ENCODE results near the gene FLNB. TPM values are rescaled to one million over a fixed set of nuclear protein-coding genes. Genes with fewer than 3 reads are reported as not detected.

Gene FLNB
- total RNA-seq, 2 donors from 2014 or later: 96.9 to 139 TPM

DNA sequence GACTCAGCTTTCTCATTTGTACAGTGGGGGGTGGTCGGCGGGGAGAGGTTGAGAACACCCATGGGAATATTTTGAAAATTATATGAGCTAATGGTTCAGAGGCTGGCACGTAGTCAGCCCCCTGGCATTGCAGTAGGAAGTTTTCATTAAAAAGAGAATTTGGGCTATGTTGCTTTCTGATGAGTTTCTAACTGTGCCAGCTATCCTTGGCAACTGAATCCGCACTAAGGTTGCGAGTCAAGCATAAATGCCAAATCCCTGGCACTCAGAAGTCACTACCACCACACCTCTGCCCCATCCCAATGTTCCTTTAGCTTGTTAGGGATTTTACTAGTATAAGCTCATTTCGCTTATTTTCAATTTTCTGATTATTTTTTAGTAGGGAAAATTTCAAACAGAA, 111.0 kb downstream of the FLNB start:
- H3K27me3 ChIP-seq (replicated peaks; ENCODE audit: insufficient read depth): no peaks in the 10 kb centered on the region
- DNase-seq (ENCODE audit: low spot score) (no peak), ATAC-seq (ENCODE audit: insufficient number of reproducible peaks, low FRiP score, low read depth) (no peak)
- peak overlapping the region in 1 of 2 donors; percentile 32 for H3K27ac ChIP-seq
- H3K4me3 ChIP-seq: no peak overlapping the region
- H3K9me3 ChIP-seq: no peaks in the 10 kb centered on the region
- TF ChIP-seq CTCF (IDR thresholded peaks at IDR 0.05): no peak
- H3K4me1 ChIP-seq (ENCODE audit: control insufficient read depth in 1 of 2, low read depth in 2 of 2): peaks cover 31 to 54% of the 10 kb centered on the region in 2 donors
- peaks cover 40% of the 10 kb centered on the region for H3K36me3 ChIP-seq

DNA sequence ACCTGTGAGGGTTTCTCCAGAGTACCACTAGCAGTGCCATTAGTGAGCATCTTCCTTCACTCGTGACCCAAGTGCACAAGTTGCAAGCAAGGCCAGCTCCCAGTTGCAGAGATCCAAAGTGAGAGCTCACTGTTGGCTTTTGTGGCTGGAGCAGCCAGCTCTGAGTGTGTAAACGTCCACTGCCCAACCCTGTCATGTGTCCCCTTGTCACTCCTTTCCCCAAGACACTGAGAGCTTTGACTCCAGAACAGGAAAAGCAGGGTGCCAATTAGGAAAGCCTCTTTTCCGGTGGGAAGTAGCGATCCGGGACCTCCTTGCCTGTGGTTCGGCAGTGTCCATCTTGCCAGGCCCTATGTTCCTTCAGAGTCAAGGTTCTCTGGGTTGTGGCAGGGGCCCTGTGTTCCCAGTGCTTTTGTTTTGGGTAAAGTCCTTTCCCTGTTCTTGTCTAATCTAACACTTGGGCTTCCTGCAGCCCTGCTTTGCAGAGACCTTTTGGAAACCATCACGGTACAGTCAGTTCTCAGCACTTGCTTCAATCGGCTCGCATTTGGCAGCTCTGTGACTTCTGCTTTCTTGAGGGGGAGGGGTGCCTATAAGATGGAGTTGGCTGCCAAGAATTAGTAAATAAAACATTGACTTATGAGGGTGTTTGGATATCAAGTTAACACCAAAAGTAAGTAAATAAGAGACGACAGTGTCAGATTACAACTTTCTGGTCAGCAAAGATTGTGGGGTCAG, 112.0 kb downstream of the FLNB start:
- Histone ChIP-seq H3K27me3 (replicated peaks; ENCODE audit: insufficient read depth) (no peaks in the 10 kb centered on the region), H3K27ac (peak overlapping the region; percentile 20 to 65), H3K4me3 (no peak overlapping the region), H3K9me3 (no peaks in the 10 kb centered on the region), H3K4me1 (ENCODE audit: control insufficient read depth in 1 of 2, low read depth in 2 of 2) (peaks cover 31 to 54% of the 10 kb centered on the region in 2 donors), H3K36me3 (peaks cover 45% of the 10 kb centered on the region)
- ATAC-seq (ENCODE audit: insufficient number of reproducible peaks, low FRiP score, low read depth) (no peak), DNase-seq (ENCODE audit: low spot score) (no peak)
- TF ChIP-seq CTCF (IDR thresholded peaks at IDR 0.05): no peak

DNA sequence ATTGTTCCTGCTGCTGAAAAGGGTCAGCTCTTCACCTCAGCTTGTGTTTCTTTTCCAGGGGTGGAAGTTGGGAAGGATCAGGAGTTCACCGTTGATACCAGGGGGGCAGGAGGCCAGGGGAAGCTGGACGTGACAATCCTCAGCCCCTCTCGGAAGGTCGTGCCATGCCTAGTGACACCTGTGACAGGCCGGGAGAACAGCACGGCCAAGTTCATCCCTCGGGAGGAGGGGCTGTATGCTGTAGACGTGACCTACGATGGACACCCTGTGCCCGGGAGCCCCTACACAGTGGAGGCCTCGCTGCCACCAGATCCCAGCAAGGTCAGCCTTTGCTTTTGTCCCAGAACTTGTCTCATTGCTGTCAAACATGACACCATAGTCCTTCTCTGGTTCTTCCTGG, 113.0 kb downstream of the FLNB start:
- H3K4me3 ChIP-seq: no peak overlapping the region
- ATAC-seq (ENCODE audit: insufficient number of reproducible peaks, low FRiP score, low read depth) (no peak), DNase-seq (ENCODE audit: low spot score) (no peak)
- H3K9me3 ChIP-seq: no peaks in the 10 kb centered on the region
- peaks cover 31 to 49% of the 10 kb centered on the region in 2 donors for H3K4me1 ChIP-seq (ENCODE audit: control insufficient read depth in 1 of 2, low read depth in 2 of 2)
- H3K27ac ChIP-seq: peak overlapping the region in 1 of 2 donors; percentile 11
- H3K27me3 ChIP-seq (replicated peaks; ENCODE audit: insufficient read depth): no peaks in the 10 kb centered on the region
- no peak for TF ChIP-seq CTCF (IDR thresholded peaks at IDR 0.05)
- peaks cover 45% of the 10 kb centered on the region for H3K36me3 ChIP-seq

- Histone ChIP-seq H3K27me3 (replicated peaks; ENCODE audit: insufficient read depth) (no peaks in the 10 kb centered on the region), H3K9me3 (no peaks in the 10 kb centered on the region), H3K4me1 (ENCODE audit: control insufficient read depth in 1 of 2, low read depth in 2 of 2) (peaks cover 14 to 31% of the 10 kb centered on the region in 2 donors), H3K36me3 (peaks cover 54% of the 10 kb centered on the region), H3K27ac (no peak overlapping the region), H3K4me3 (no peak overlapping the region)
- ATAC-seq (ENCODE audit: insufficient number of reproducible peaks, low FRiP score, low read depth) (no peak), DNase-seq (ENCODE audit: low spot score) (no peak)
- no peak for TF ChIP-seq CTCF (IDR thresholded peaks at IDR 0.05)
Observed at GRCh38 chr3:58122936-58123700, 114.9 kb downstream of the FLNB start.

DNA sequence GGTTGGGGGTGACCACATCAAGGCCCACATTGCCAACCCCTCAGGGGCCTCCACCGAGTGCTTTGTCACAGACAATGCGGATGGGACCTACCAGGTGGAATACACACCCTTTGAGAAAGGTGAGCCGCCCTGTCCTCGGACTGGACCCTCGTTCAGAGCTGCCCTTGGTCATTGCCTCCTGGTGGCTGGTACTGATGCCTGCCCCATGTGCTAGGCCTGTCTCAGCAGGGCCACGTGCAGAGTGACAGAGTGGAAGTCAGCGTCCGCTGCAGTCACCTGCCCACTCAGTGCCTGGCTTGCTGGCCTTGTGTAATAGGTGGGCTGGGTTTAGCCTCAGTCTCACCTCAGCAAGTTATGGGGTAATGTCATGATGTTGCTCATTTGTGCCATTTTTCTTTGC, 116.2 kb downstream of the FLNB start:
- no peak for ATAC-seq (ENCODE audit: insufficient number of reproducible peaks, low FRiP score, low read depth)
- Histone ChIP-seq H3K36me3 (peaks cover 58% of the 10 kb centered on the region), H3K4me1 (ENCODE audit: control insufficient read depth in 1 of 2, low read depth in 2 of 2) (peaks cover 6 to 31% of the 10 kb centered on the region in 2 donors), H3K4me3 (no peak overlapping the region), H3K9me3 (no peaks in the 10 kb centered on the region), H3K27ac (no peak overlapping the region), H3K27me3 (replicated peaks; ENCODE audit: insufficient read depth) (no peaks in the 10 kb centered on the region)
- DNase-seq (ENCODE audit: low spot score): no peak
- TF ChIP-seq CTCF (IDR thresholded peaks at IDR 0.05): no peak

Data from thoracic aorta (tissue), 2 donors.